ENCODE results near the gene HIGD1A. TPM values are rescaled to one million over a fixed set of nuclear protein-coding genes. Genes with fewer than 3 reads are reported as not detected.

Gene HIGD1A
- 145 and 241 TPM in 2 replicates for total RNA-seq

GRCh38 chr3:42804106-42804830 is at the start of gene HIGD1A:
HIGD1A (minus strand) TSS chr3:42804490; CDS start chr3:42794253, 10,237 bp downstream.

GRCh38 chr3:42809202-42809601 is 4.9 kb upstream of the HIGD1A start, which contains the start of gene ACKR2:
ACKR2 (plus strand) TSS chr3:42809445; CDS start chr3:42864503, 55,058 bp downstream.

GRCh38 chr3:42772670-42773408 is 31.5 kb downstream of the HIGD1A start, which contains the start of gene CCDC13:
CCDC13 (minus strand) TSS chr3:42773253; CDS start chr3:42758345, 14,908 bp downstream.

Other genes starting within 250 kb of the HIGD1A start
- gene SEC22C, start 222.5 kb downstream of the HIGD1A start, total RNA-seq: 78.5 and 91.5 TPM in 2 replicates
- 14.9 and 19.7 TPM in 2 replicates for gene SS18L2, start 213.6 kb downstream of the HIGD1A start, total RNA-seq
- gene NKTR, start 203.8 kb downstream of the HIGD1A start, total RNA-seq: 68.1 and 83.8 TPM in 2 replicates
- 24.0 and 33.1 TPM in 2 replicates for gene ZBTB47, start 150.8 kb downstream of the HIGD1A start, total RNA-seq
- gene KLHL40, start 119.0 kb downstream of the HIGD1A start, total RNA-seq: not detected in 2 replicates
- gene HHATL, start 101.7 kb downstream of the HIGD1A start, total RNA-seq: not detected in 2 replicates
- gene CCDC13, start 31.2 kb downstream of the HIGD1A start, total RNA-seq: 0.33 and 0.62 TPM in 2 replicates
- 0.22 and 0.37 TPM in 2 replicates for gene ACKR2, start 5.0 kb upstream of the HIGD1A start, total RNA-seq
- gene CYP8B1, start 71.4 kb upstream of the HIGD1A start, total RNA-seq: under 0.01 TPM in 1 of 2 replicates, not detected in the other
- 1.9 and 2.4 TPM in 2 replicates for gene ZNF662, start 101.7 kb upstream of the HIGD1A start, total RNA-seq
- 2.2 and 3.9 TPM in 2 replicates for gene GASK1A, start 174.8 kb upstream of the HIGD1A start, total RNA-seq

Data from uterine smooth muscle cell (primary cell).